Measurements from ENCODE around the gene TFAP2C.

The TFAP2C gene

GRCh38 chr20:56683077-56683865, 54.2 kb downstream of the TFAP2C start:
- H2AFZ ChIP-seq (ENCODE audit: low read length): no peak overlapping the region
- no peaks in the 10 kb centered on the region for H3K9me2 ChIP-seq (replicated peaks; ENCODE audit: insufficient read depth, low read length)
- H3K79me2 ChIP-seq (ENCODE audit: low read length): no peaks in the 10 kb centered on the region
- no peak overlapping the region for H3K27ac ChIP-seq (ENCODE audit: low read length)
- H3K9ac ChIP-seq (ENCODE audit: low read length): no peak overlapping the region
- H3K9me3 ChIP-seq (replicated peaks; ENCODE audit: insufficient read depth, low read length): no peaks in the 10 kb centered on the region
- no peak overlapping the region for H3K4me3 ChIP-seq (ENCODE audit: low read length)
- H3K4me2 ChIP-seq (ENCODE audit: low read depth, low read length): no peak overlapping the region
- TF ChIP-seq CTCF (IDR thresholded peaks at IDR 0.05; ENCODE audit: low read length) (no peak), EZH2 (optimal IDR thresholded peaks at IDR 0.05; ENCODE audit: low read depth, low read length) (no peak), EZH2phosphoT487 (IDR thresholded peaks at IDR 0.05; ENCODE audit: low read length) (no peak)
- no peaks in the 10 kb centered on the region for H3K4me1 ChIP-seq (ENCODE audit: low read length)
- H4K20me1 ChIP-seq (ENCODE audit: insufficient read depth, low read length): no peaks in the 10 kb centered on the region
- H3F3A ChIP-seq (ENCODE audit: insufficient read depth, low read length): no peaks in the 10 kb centered on the region
- H3K27me3 ChIP-seq (replicated peaks; ENCODE audit: insufficient read depth, low read length): no peaks in the 10 kb centered on the region; the same call in 1 of the 2 replicates
- no peak for DNase-seq
- H3K36me3 ChIP-seq (replicated peaks; ENCODE audit: insufficient read depth, low read length): no peaks in the 10 kb centered on the region

GRCh38 chr20:56685879-56686278, 56.8 kb downstream of the TFAP2C start:
- H3K4me2 ChIP-seq (ENCODE audit: low read depth, low read length): no peak overlapping the region
- no peak overlapping the region for H2AFZ ChIP-seq (ENCODE audit: low read length)
- H3K9me2 ChIP-seq (replicated peaks; ENCODE audit: insufficient read depth, low read length): no peaks in the 10 kb centered on the region
- 0 out of 2 replicates have a peak, but pooled peaks cover 6% of the 10 kb centered on the region for H3K27me3 ChIP-seq (replicated peaks; ENCODE audit: insufficient read depth, low read length)
- no peak overlapping the region for H3K27ac ChIP-seq (ENCODE audit: low read length)
- peaks cover 14% of the 10 kb centered on the region for H3K4me1 ChIP-seq (ENCODE audit: low read length)
- H3F3A ChIP-seq (ENCODE audit: insufficient read depth, low read length): no peaks in the 10 kb centered on the region
- H3K4me3 ChIP-seq (ENCODE audit: low read length): no peak overlapping the region
- H4K20me1 ChIP-seq (ENCODE audit: insufficient read depth, low read length): no peaks in the 10 kb centered on the region
- no peaks in the 10 kb centered on the region for H3K79me2 ChIP-seq (ENCODE audit: low read length)
- TF ChIP-seq CTCF (IDR thresholded peaks at IDR 0.05; ENCODE audit: low read length): no peak
- TF ChIP-seq EZH2phosphoT487 (IDR thresholded peaks at IDR 0.05; ENCODE audit: low read length): no peak
- no peak for TF ChIP-seq EZH2 (optimal IDR thresholded peaks at IDR 0.05; ENCODE audit: low read depth, low read length)
- no peaks in the 10 kb centered on the region for H3K36me3 ChIP-seq (replicated peaks; ENCODE audit: insufficient read depth, low read length)
- no peak for DNase-seq
- H3K9me3 ChIP-seq (replicated peaks; ENCODE audit: insufficient read depth, low read length): no peaks in the 10 kb centered on the region
- H3K9ac ChIP-seq (ENCODE audit: low read length): no peak overlapping the region

GRCh38 chr20:56687061-56687460, 58.0 kb downstream of the TFAP2C start:
- Histone ChIP-seq H4K20me1 (ENCODE audit: insufficient read depth, low read length) (no peaks in the 10 kb centered on the region), H3K9me3 (replicated peaks; ENCODE audit: insufficient read depth, low read length) (no peaks in the 10 kb centered on the region), H3K4me2 (ENCODE audit: low read depth, low read length) (no peak overlapping the region), H3K4me1 (ENCODE audit: low read length) (peaks cover 15% of the 10 kb centered on the region), H3K79me2 (ENCODE audit: low read length) (no peaks in the 10 kb centered on the region), H3K9ac (ENCODE audit: low read length) (no peak overlapping the region), H3K36me3 (replicated peaks; ENCODE audit: insufficient read depth, low read length) (no peaks in the 10 kb centered on the region), H3K27ac (ENCODE audit: low read length) (no peak overlapping the region), H3K4me3 (ENCODE audit: low read length) (no peak overlapping the region), H3K27me3 (replicated peaks; ENCODE audit: insufficient read depth, low read length) (0 out of 2 replicates have a peak, but pooled peaks cover 6% of the 10 kb centered on the region), H3F3A (ENCODE audit: insufficient read depth, low read length) (no peaks in the 10 kb centered on the region), H3K9me2 (replicated peaks; ENCODE audit: insufficient read depth, low read length) (no peaks in the 10 kb centered on the region), H2AFZ (ENCODE audit: low read length) (no peak overlapping the region)
- no peak for DNase-seq
- TF ChIP-seq EZH2 (optimal IDR thresholded peaks at IDR 0.05; ENCODE audit: low read depth, low read length) (no peak), CTCF (IDR thresholded peaks at IDR 0.05; ENCODE audit: low read length) (no peak), EZH2phosphoT487 (IDR thresholded peaks at IDR 0.05; ENCODE audit: low read length) (no peak)

Data from MM.1S (cell line).